NT2/D1 (cell line): ENCODE data around the gene PCDHA13.

Source experiments
- SUZ12 ChIP-seq: IDR thresholded peaks from 2 replicates; pipeline ENCODE4 v1.6.1; 2011; ENCODE audit not compliant: insufficient read length, insufficient read depth; ENCODE audit errors: extremely low read depth
- ZNF274 ChIP-seq: IDR thresholded peaks from 2 replicates; pipeline ENCODE4 v1.6.1; 2011; ENCODE audit warnings: mild to moderate bottlenecking, low read depth, low read length

GRCh38 chr5:140868721-140869554 lies 13.0 kb upstream of the PCDHA13 start, which contains the start of gene PCDHA11:
- TF ChIP-seq SUZ12 (no peak), ZNF274 (no peak)
